Endothelial cell of umbilical vein (primary cell): ENCODE measurements around the gene SPIRE1.

Experiments used
- CTCF ChIP-seq, 2 donors: IDR thresholded peaks; 1 replicate in 1 of 2; 2 replicates in 1 of 2; pipeline ENCODE4 v1.5.1; 2011; ENCODE audit warnings: low read length in 2 of 2, mild to moderate bottlenecking in 2 of 2, moderate library complexity in 2 of 2, control low read depth in 1 of 2, inconsistent platforms in 1 of 2, low read depth in 1 of 2; ENCODE audit not compliant: insufficient read depth in 1 of 2; ENCODE audit errors: extremely low read depth in 1 of 2
- EZH2 ChIP-seq: IDR thresholded peaks from 2 replicates; pipeline ENCODE4 v1.6.1; 2012; ENCODE audit warnings: borderline replicate concordance, low read depth, mild to moderate bottlenecking, moderate library complexity, low read length, inconsistent platforms; ENCODE audit not compliant: severe bottlenecking
- GATA2 ChIP-seq: IDR thresholded peaks from 2 replicates; pipeline ENCODE4 v1.7.0; 2011; ENCODE audit warnings: low read depth, mild to moderate bottlenecking, moderate library complexity, mixed read lengths, low read length; ENCODE audit not compliant: insufficient read length, insufficient read depth
- JUN ChIP-seq: IDR thresholded peaks from 2 replicates; pipeline ENCODE4 v1.6.1; 2011; ENCODE audit warnings: borderline replicate concordance, low read depth; ENCODE audit not compliant: insufficient read length, insufficient read depth
- MAX ChIP-seq: IDR thresholded peaks from 2 replicates; pipeline ENCODE4 v1.6.1; 2011; ENCODE audit not compliant: insufficient read depth, insufficient read length
- POLR2A ChIP-seq: IDR thresholded peaks from 2 replicates; pipeline ENCODE4 v1.6.1; 2012; ENCODE audit warnings: low read depth, mild to moderate bottlenecking, control low read depth, low read length
- POLR2AphosphoS5 ChIP-seq: IDR thresholded peaks from 2 replicates; pipeline ENCODE4 v1.6.1; 2012; ENCODE audit warnings: low read depth, mild to moderate bottlenecking, control low read depth, low read length, moderate library complexity; ENCODE audit not compliant: insufficient read depth

GRCh38 chr18:12586956-12587355 lies 71.0 kb downstream of the SPIRE1 start:
- TF ChIP-seq POLR2A (no peak), MAX (no peak), CTCF (IDR thresholded peaks at IDR 0.05; ENCODE audit: extremely low read depth in 1 of 2, insufficient read depth in 1 of 2, low read depth in 1 of 2, low read length in 2 of 2) (no peak), POLR2AphosphoS5 (no peak), EZH2 (no peak), JUN (no peak), GATA2 (no peak)
